ENCODE results near the gene GXYLT1.
"Not testable (repeated sequence)": the region's sequence is repeated elsewhere in the genome, so short reads cannot be mapped to it uniquely, and the experiment has no call there.

GXYLT1 gene

DNA sequence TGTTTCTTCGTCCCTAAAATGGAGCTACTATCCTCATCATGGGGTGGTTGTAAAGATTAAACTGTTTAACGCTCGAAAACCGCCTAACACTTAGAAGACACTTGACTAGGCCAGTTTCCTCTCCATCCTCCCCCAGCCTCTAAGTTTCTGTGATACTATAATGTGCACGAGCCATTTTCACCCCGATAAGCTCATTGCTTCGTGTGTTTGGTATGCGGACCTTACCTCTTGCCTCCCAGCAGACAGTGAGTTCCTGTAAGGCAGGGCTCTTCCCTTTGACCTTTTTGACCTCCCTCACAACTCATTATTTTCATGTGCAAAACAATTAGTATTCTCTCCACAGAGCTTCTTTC, 499 bp upstream of the GXYLT1 start:
- peak in 4 of 56 donors; percentile 22 to 44 (median 27) for DNase-seq

DNA sequence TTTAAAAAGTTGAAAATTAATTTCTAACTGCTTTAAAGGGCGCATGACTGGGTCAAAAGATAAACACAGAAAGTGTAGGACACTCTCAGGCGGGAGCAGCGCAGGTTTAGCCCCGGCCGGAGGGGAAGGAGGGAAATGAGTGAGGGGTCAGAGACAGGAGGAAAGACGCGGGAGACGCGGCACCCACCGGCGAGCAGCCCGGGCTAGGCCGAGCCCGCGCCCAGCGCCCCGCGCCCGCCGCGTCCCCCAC, 591 bp downstream of the GXYLT1 start:
- DNase-seq, result peak in 7 of 56 donors; percentile 12 to 52 (median 27)

DNA sequence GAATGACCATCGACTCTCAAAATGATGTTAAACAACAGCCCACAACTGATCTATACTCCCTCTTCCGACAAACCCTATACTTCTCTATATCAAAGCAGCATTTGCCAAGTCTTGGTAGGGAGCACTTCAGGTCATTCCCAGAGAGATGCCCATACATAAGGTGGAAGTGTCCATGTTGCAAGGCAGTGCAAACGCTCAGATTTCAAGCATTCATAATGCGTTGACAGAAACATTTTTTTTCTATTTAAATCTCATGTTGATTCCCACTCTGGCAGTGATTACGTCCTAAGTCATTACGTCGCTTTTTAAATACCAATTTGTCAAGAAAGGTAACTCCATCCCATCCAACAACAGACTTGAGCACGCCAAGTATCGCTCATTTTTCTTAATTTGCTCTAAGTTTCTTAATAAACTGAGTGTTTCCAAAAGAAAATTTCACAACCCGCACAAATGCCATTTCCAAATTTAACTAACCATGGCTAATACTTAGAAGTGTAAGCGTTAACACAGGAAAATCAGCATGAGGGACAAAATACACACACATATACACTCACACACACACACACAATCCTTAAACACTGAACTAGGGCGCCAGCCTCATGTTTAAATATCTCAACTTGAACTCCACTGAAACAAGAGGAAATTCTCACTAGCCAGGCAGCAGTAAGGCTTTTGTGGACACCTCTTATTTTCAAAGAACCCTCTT, 1.1 kb downstream of the GXYLT1 start:
- no peak for DNase-seq

DNA sequence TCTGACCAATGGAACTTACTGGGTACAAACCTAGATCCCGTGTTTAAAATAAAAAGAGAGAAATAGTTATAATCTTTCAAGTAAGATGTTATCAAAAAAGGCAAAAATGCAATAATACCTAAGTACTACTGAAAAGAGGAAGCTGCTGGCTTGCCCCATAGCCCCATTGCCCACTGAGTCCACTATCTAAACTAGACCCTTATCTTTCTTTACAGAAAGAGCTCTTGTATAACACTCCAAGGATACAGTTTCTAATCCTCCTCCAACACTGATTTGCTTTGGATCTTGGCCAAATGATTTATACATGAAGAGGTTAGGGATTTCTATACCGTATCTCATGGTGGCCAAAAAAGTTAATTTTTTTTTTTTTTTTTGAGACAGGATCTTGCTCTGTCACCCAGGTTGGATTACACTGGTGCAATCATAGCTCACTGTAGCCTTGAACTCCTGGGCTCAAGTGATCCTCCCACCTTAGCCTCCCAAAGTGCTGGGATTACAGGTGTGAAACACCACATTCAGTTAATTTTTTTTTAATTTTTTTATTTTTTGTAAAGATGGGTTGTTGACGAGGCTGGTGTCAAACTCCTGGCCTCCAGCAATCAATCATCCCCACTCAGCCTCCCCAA, 2.6 kb downstream of the GXYLT1 start:
- no peak for DNase-seq

DNA sequence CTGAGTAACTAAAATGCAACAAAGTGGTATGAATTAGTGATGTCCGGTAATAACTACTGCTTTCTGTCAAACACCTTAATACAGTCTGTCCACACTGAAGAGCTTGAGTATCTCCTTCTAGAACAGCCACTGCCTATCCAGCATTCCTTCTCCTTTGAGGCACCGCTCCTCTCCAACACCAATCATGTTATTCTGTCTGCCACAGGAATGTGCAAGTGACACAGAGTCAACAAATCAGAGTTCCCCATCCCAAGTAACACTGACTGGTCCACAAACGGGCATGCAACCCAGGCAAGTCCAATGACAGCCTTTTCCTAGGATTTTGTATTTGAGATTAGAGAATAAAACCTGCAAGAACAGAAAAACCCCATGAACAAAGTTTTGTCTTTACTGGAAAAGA, 3.8 kb downstream of the GXYLT1 start:
- DNase-seq, result no peak

DNA sequence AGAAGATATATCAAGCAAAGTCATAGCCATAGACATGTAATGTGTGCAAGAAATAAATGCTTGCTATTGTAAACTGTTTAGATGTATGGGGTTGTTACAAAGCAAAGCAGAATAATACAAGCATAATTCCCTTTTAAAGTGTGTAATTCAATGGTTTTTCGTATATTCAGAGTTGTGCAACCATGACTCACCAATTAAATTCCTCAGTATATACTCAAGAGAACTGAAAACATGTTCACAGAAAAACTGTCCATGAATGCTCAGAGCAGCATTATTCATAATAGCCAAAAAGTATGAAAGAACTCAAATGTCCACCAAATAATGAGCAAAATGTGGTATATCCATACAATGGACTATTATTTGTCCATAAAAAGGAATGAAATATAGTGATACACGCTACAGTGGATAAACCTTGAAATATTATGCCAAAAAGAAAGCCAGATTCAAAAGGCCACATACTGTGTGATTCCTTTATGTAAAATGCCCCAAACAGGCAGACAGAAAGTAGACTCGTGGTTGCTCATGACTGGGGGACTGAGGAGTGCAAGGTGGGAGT, 9.3 kb downstream of the GXYLT1 start:
- no peak for DNase-seq

DNA sequence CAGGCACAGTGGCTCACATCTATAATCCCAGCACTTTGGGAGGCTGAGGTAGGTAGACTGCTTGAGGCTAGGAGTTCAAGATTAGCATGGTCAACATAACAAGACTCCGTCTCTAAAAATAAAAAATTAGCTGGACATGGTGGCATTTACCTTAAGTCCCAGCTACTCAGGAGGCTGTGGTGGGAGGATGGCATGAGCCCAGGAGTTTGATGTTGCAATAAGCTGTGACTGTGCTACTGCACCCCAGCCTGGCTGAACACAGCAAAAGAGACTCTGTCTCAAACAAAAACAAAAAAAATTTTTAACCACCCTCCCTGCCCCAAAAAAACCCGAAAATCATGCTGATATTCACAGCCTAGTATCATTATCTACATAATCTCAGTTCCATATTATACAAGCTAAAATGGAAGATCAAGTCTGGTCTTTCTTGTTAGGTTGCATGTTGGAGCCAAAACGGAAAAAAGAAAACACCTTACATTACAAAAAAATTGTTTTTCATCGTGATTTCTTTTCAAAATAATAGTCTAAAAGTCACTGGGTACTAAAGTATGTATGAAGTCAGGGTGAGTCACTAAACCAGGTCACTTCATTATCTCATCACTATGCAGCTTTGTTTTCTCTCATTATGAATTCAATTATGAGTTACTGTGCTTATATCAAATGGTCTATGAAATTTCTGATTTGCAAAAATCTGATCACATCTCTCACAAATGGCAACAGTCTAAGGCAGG, 13.8 kb downstream of the GXYLT1 start:
- no peak for DNase-seq

DNA sequence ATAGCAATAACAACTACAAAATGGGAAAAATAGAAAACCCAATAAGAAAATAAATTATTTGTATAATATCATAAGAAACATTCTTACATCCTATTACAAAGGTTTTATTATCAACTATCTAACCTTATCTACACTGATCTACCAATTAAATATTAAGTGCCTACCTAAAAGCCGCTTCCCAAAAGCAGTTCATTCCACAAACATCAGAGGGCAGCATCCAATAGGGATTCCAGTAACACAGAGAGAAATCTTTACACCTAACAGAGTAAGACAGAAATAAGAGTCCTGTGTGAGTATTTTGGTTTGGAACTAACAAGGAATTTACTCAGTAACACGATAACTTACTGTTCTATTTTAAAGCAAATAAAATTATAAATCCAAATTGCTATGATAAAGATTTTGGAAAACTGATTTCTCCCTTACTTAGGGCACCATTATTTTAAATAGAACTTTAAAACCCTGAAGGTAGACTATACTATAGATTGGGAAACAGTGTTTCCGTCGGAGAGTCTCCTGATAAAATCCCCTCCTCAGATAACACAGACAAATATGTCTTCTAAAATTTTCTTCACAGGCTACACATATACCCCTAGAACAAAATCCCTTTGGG, 15.0 kb downstream of the GXYLT1 start:
- DNase-seq, result peak in 20 of 56 donors; percentile 2 to 57 (median 14)

DNA sequence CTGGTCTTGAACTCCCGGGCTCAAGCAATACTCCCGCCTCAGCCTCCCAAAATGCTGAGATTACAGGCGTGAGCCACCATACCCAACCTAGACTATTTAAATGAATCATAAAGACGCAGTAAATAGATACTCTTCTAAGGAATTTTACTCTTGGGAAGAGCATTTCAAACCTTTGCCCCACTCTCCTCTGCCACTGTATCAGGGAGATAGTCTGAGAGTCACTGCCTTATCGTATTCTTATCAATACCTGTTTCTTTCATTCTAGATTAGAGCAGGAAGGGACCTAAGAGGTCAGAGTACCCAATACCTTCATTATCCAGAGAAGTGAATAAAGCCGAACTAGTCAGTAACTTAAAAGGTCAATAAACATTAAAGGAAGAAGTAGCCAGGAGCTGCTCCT, 15.8 kb downstream of the GXYLT1 start:
- no peak for DNase-seq

DNA sequence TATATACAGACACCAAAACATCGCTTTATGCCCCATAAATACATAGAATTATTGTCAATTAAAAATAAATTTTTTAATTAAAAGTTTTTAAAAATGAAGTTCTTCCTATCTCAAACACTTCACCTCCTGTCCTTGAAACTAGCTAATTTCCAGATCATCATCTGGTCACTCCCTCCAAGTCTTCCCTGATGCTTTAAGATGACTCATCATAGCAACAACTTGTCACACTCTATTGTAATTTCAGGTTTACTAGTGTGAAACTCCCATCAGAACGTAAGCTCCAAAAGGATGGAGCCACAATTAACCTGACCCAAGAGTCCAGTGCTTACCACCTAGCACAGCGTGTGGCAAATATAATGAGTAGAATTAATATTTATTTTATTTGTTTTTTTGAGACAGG, 16.3 kb downstream of the GXYLT1 start:
- no peak for DNase-seq

DNA sequence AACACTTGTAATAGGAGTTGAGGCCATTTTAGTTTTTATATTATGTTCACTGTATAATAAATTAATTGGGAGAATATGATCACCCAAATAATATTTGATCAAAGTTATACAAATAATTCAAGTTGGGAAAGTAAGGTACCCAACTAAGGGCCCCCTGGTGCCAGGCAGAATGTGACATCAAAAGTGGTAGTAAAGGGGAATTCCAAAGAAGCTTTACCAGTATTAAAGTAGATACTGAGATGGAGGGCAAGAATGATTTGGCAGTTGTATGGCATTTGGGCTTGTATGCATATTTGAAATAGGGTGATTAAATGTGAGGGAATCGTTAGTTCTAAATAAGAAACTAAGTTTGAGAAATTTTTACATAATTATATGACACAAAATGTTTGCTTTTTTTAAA, 17.7 kb downstream of the GXYLT1 start:
- no peak for DNase-seq

DNA sequence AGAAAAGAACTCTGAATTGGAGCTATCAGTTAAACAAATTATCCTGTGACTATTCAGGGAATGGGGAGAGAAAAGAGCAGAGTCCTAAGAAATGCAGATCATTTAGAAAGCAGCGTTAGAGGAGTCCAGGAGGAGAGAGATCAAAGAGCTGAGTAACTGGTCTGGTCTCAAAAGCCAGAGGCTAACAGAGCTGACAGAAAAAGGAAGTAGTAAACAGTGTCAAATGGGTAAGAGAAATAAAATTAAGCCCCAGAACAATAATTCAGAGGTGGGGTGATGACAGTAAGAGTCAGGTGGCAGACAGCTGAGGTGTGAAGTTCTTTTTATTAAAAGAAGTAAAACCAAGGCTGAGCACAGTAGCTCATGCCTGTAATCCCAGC, 19.3 kb downstream of the GXYLT1 start:
- no peak for DNase-seq

DNA sequence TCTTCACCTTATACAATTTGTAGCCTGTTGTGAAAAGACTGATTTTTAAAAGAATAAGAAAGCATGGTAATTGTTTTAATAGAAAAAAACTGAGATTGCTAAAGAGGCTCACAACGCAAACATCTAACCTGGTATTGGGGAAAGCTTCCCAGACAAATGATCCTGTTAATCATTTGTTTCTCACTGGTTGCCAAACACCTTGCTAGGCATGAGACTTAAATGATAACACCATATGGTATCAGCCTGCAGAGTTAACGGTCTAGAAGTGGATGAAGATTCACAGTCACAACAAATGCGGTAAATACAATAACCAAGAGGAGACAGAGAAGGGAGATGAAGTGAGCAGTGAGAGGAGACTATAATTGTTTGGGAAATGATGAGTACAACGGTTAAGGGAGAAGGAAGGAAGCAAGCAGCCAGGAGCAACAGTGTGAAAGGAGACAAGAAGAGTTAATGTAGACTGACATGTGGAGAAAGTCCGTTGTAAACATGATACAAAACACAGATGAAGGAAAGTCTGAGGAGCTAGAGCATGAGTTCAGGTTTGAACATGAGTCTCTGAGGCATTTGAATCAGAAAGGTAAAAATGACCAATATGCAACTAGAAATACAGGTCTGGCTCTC, 19.8 kb downstream of the GXYLT1 start:
- no peak for DNase-seq

DNA sequence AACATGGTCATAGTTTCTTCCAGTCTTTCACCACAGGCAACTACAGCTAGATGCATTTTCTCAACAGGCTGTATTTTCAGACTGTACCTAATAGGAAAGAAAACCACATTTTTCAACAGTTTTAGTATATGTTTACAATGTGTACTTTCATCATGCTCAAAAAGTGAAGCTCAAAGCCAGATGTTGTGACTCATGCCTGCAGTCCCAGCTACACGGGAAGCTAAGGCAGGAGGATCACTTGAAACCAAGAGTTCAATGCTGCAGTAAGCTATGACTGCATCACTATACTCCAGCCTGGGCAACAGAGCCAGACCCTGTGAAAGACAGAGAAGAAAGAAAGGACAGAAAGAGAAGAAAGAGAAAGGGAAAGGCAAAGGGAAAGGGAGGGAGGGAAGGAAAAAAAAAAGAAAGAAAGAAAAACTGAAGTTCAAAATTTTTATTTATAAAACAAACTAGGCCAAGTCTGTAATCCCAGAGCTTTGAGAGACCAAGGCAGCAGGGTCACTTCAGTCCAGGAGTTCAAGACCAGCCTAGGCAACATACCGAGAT, 25.5 kb downstream of the GXYLT1 start:
- DNase-seq, result no peak

DNA sequence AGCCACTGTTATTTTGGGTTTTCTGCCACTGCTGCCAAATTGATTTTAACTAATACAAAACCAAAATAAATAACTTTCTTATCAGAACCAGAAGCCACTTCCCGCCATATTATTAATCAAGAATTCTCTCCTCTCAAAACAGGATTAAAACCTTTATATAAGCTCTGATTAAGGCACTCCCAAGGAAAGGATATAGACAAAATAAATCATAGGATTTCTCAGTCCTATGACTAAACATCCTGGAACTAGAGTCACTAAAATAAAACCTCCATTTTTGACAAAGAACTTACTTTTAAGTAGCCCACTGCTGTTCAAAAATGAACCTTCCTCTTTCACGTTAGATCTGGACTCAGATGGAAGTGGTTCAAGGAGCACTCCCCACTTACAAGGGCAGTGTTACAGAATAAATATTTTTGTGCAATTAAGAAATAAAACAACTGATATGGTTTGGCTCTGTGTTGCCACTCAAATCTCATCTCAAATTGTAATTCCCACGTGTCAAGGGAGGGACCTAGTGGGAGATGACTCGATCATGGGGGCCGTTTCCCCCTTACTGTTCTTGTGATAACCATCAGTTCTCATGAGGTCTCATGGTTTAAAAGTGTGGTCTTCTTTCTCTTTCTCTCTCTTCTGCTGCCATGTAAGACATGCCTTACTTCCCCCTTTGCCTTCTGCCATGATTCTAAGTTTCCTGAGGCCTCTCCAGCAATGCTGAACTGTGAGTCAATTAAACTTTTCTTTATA, 26.4 kb downstream of the GXYLT1 start:
- DNase-seq, result no peak

DNA sequence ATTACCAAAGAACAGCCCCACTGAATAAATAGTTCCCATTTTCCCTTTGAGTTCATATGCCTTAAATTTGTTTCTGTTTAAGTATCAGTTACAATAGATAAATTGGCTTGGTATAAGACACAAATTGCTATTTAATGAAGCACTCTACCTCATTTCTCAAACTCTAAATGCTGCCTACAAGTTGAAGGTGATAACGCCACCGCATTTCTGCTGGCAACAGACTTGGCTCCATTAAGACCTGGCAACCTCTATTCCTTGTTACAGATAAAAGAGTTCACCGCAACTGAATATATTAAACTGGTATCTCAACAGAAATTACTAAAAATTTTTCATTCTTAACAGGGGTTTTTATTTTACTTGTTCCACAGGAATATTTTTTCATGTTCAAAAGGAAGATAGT, 35.6 kb downstream of the GXYLT1 start:
- DNase-seq, result no peak

DNA sequence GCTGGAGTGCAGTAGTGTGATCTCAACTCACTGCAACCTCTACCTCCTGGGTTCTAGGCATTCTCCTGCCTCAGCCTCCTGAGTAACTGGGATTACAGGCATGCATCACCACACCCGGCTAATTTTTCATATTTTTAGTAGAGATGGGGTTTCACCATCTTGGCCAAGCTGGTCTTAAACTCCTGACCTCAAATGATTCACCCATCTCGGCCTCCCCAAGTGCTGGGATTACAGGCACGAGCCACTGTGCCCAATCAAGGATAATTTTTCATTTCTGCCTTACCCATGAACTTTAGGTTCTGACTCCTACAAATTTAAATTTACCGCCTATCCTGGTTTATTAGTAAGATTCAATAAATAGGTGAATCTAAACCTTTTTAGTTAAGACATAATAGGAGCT, 37.9 kb downstream of the GXYLT1 start:
- not testable (repeated sequence) for DNase-seq

DNA sequence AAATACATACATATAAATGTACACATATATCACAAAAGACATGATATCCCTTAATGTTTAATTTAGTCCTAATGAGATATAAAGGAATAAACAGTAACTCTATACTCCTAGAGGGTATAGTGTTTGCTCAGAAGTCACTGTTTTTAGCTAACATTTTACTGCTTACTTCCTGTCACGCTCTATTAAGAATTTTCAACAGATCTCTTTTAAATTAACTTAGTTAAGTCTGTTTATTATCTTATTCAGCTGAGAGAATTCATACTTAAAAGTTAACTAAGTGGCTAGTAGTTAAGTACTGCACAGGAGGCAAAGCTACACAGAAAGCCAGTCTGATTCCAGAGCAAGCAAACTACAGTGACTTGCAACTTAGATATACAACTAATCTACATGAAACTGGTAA, 39.9 kb downstream of the GXYLT1 start:
- no peak for DNase-seq

DNA sequence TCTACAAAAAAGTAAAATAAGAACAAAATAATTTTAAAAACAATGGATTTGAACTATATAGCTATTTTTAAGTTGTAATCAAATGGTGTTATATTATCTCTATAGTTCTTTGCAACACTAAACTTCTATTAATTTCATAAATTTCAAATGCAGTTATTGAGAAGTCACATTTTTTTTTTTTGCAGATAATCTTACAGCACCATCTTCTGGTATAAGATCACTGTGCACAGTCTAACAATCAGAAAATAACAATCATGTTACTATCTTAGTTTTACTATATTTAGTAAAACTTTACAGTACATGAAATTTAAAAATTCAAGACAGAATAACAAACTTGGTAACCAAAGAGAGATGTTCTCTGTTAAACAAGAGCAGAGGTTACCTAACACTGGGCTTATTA, 40.6 kb downstream of the GXYLT1 start:
- DNase-seq, result no peak

DNA sequence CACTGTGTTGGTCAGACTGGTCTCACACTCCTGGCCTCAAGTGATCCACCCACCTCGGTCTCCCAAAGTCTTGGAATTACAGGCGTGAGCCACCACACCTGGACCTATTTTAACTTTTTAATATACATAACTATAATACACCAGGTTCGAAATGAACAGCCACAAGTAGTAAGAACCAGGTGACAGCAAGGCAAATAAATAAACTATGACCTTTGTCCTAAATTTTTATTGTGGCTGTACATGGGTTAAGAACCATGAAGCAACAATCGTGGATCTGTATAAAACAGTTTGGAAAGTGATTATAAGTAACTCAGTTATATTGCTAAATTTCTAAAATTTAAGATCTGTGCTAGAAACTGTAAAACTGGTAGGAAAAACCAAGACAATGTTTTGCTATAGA, 41.5 kb downstream of the GXYLT1 start:
- no peak for DNase-seq

DNA sequence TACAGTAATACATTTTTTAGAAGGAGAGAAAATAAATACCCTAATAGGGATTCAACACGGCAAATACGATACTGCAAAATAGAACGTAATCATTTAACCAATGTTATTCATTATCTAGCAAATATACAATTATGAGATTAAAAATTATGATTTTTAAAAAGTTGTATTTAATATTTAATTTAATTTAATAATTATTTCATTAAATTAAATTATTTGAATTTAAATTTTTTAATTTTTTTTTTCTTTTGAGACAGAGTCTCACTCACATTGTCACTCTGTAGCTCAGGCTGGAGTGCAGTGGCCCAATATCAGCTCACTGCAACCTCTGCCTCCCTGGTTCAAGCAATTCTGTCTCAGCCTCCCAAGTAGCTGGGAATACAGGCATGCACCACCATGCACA, 42.0 kb downstream of the GXYLT1 start:
- DNase-seq, result no peak
